H1 (cell line): Measurements from ENCODE around the gene DEDD2. TPM values are rescaled to one million over a fixed set of nuclear protein-coding genes. Genes with fewer than 3 reads are reported as not detected.
A peak's percentile ranks its signal among the peaks of the same experiment; 100 is the strongest.

ENCODE experiments used
- BRCA1 ChIP-seq: IDR thresholded peaks from 2 replicates; pipeline ENCODE4 v1.6.1; 2012; ENCODE audit warnings: low read depth, low read length, improper control_type of control experiment
- HDAC6 ChIP-seq: IDR thresholded peaks from one replicate; pipeline ENCODE4 v1.7.1; 2012; ENCODE audit warnings: low read depth, mild to moderate bottlenecking, inconsistent platforms, low read length, moderate library complexity
- POLR2AphosphoS5 ChIP-seq: IDR thresholded peaks from 2 replicates; pipeline ENCODE4 v1.6.1; 2011; ENCODE audit warnings: low read depth, low read length
- POU5F1 ChIP-seq: IDR thresholded peaks from 2 replicates; pipeline ENCODE4 v1.6.1; 2011; ENCODE audit warnings: low read depth, mild to moderate bottlenecking, low read length, moderate library complexity
- RFX5 ChIP-seq: IDR thresholded peaks from 2 replicates; pipeline ENCODE4 v1.6.1; 2011; ENCODE audit warnings: low read depth, low read length, improper control_type of control experiment, borderline replicate concordance
- SIN3A ChIP-seq, 2 experiments: IDR thresholded peaks in 1 of 2; conservative IDR thresholded peaks in 1 of 2; 2 replicates each; pipeline ENCODE4 v1.6.1; 2011 to 2012; ENCODE audit warnings: low read length in 2 of 2, improper control_type of control experiment in 1 of 2, low read depth in 1 of 2, mild to moderate bottlenecking in 1 of 2
- SIX5 ChIP-seq: IDR thresholded peaks from 2 replicates; pipeline ENCODE4 v1.6.1; 2011; ENCODE audit warnings: mild to moderate bottlenecking, low read depth, low read length
- TAF7 ChIP-seq: optimal IDR thresholded peaks from 2 replicates; pipeline ENCODE3; 2011; ENCODE audit warnings: low read depth, mild to moderate bottlenecking, inconsistent platforms, low read length, moderate library complexity, borderline replicate concordance
- polyA plus RNA-seq, 7 experiments: library from polyadenylated mRNA; depleted of rRNA in 3 of 7; stranded (reverse) in 5 of 7; unstranded in 2 of 7; fragments of >200 nt in 5 of 7; fragments of 200-250 nt in 2 of 7; gene quantifications; 1 replicate in 5 of 7; 2 replicates in 1 of 7; 4 replicates in 1 of 7; pipeline versions ENCODE4 v1.2.1 to v1.2.3, GENCODE V29; 2011 to 2013; ENCODE audit warnings: missing spikeins in 2 of 7, mixed read lengths in 2 of 7
- total RNA-seq: library from RNA; stranded (reverse); fragmentation: NEBNext Ultra II Directional; extraction: Animal tissue kit (Norgen Biotek cat#: 25700); gene quantifications from 2 replicates; pipeline ENCODE4 v1.2.1, GENCODE V29; 2021
- TF ChIP-seq, protein P1 (sequence below): fragments of 300-600 bp; sonication (generic); IDR thresholded peaks from 2 replicates; pipeline ENCODE4 v1.7.1; 2012; ENCODE audit warnings: low read length, moderate library complexity, mild to moderate bottlenecking, inconsistent platforms; ENCODE audit not compliant: insufficient replicate concordance

Gene DEDD2
- total and polyA plus RNA-seq, 2 of the 8 experiments (the other 6 are each of a cell fraction or from before 2014, with no cell fraction given): 37.8 to 65.0 TPM

DNA sequence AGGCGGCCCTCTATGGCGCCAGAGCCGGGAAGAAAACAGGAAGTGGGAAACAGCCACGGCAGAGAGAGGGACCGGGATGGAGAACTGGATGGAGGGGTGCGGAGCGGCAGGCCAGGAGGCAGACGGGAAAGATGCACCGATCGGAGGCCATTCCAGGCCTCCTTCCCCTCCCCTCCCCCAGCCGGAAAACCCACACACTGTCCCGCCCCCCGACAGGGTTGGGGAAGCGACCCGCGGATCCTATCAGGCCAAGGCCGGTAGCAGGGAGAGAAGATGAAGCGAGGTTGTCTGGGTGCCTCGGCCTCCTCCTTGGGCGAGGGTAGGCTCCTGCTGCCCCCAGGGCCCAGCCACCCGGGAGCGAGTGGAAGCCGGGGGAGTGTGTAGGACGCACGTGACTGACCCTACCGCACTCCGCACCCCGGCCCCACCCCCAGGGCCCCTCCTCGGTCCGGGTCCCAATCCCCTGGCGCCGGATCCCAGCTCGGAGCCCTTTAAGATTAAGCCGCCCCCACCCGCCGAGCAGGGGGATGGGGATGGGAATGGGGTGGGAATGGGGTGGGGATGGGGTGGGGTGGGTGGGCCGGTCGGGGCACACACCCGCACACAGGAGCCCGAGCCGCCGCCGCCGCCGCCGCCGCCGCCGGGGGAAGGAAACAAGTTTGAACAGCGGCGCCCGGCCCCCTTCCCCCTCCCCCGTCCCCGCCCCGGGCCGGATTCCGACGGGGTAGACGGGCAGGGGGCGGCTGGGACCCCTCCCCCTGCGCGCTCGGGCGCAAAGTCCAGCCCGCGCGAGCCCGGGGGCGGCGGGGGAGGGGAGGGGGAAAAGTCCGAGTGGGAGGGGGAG is 36.0 kb upstream of the DEDD2 start (continued):
- TF ChIP-seq RFX5: no peak
- no peak for TF ChIP-seq SIX5
- peak; percentile 73 for TF ChIP-seq POLR2AphosphoS5
- 0 out of 4 replicates have a peak, but pooled peaks of 1 of the 2 experiments have one; percentile 32 for TF ChIP-seq SIN3A (conservative IDR thresholded peaks at IDR 0.05 in 1 of 2, IDR thresholded peaks at IDR 0.05 in 1 of 2; ENCODE audit: low read depth in 1 of 2, low read length in 2 of 2)
- TF ChIP-seq TAF7: no peak
- TF ChIP-seq HDAC6: no peak
- TF ChIP-seq BRCA1: no peak
- TF ChIP-seq POU5F1: no peak
- TF ChIP-seq, protein P1, sequence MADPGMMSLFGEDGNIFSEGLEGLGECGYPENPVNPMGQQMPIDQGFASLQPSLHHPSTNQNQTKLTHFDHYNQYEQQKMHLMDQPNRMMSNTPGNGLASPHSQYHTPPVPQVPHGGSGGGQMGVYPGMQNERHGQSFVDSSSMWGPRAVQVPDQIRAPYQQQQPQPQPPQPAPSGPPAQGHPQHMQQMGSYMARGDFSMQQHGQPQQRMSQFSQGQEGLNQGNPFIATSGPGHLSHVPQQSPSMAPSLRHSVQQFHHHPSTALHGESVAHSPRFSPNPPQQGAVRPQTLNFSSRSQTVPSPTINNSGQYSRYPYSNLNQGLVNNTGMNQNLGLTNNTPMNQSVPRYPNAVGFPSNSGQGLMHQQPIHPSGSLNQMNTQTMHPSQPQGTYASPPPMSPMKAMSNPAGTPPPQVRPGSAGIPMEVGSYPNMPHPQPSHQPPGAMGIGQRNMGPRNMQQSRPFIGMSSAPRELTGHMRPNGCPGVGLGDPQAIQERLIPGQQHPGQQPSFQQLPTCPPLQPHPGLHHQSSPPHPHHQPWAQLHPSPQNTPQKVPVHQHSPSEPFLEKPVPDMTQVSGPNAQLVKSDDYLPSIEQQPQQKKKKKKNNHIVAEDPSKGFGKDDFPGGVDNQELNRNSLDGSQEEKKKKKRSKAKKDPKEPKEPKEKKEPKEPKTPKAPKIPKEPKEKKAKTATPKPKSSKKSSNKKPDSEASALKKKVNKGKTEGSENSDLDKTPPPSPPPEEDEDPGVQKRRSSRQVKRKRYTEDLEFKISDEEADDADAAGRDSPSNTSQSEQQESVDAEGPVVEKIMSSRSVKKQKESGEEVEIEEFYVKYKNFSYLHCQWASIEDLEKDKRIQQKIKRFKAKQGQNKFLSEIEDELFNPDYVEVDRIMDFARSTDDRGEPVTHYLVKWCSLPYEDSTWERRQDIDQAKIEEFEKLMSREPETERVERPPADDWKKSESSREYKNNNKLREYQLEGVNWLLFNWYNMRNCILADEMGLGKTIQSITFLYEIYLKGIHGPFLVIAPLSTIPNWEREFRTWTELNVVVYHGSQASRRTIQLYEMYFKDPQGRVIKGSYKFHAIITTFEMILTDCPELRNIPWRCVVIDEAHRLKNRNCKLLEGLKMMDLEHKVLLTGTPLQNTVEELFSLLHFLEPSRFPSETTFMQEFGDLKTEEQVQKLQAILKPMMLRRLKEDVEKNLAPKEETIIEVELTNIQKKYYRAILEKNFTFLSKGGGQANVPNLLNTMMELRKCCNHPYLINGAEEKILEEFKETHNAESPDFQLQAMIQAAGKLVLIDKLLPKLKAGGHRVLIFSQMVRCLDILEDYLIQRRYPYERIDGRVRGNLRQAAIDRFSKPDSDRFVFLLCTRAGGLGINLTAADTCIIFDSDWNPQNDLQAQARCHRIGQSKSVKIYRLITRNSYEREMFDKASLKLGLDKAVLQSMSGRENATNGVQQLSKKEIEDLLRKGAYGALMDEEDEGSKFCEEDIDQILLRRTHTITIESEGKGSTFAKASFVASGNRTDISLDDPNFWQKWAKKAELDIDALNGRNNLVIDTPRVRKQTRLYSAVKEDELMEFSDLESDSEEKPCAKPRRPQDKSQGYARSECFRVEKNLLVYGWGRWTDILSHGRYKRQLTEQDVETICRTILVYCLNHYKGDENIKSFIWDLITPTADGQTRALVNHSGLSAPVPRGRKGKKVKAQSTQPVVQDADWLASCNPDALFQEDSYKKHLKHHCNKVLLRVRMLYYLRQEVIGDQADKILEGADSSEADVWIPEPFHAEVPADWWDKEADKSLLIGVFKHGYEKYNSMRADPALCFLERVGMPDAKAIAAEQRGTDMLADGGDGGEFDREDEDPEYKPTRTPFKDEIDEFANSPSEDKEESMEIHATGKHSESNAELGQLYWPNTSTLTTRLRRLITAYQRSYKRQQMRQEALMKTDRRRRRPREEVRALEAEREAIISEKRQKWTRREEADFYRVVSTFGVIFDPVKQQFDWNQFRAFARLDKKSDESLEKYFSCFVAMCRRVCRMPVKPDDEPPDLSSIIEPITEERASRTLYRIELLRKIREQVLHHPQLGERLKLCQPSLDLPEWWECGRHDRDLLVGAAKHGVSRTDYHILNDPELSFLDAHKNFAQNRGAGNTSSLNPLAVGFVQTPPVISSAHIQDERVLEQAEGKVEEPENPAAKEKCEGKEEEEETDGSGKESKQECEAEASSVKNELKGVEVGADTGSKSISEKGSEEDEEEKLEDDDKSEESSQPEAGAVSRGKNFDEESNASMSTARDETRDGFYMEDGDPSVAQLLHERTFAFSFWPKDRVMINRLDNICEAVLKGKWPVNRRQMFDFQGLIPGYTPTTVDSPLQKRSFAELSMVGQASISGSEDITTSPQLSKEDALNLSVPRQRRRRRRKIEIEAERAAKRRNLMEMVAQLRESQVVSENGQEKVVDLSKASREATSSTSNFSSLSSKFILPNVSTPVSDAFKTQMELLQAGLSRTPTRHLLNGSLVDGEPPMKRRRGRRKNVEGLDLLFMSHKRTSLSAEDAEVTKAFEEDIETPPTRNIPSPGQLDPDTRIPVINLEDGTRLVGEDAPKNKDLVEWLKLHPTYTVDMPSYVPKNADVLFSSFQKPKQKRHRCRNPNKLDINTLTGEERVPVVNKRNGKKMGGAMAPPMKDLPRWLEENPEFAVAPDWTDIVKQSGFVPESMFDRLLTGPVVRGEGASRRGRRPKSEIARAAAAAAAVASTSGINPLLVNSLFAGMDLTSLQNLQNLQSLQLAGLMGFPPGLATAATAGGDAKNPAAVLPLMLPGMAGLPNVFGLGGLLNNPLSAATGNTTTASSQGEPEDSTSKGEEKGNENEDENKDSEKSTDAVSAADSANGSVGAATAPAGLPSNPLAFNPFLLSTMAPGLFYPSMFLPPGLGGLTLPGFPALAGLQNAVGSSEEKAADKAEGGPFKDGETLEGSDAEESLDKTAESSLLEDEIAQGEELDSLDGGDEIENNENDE: no peak
